Cerebellar cortex (tissue), 1 donor: ENCODE results near the gene NR2E1.

Experiments
- DNase-seq: peaks from one replicate; pipeline ENCODE4 v3.0.0-alpha.2; 2015; ENCODE audit warnings: low spot score

The NR2E1 gene

GRCh38 chr6:108209738-108210137, 43.9 kb downstream of the NR2E1 start:
- no peak for DNase-seq

- no peak for DNase-seq
Measured at GRCh38 chr6:108210556-108210955, 44.7 kb downstream of the NR2E1 start.

- no peak for DNase-seq
Measured at GRCh38 chr6:108211671-108212070, 45.8 kb downstream of the NR2E1 start.

- DNase-seq = no peak
Measured at GRCh38 chr6:108222064-108222463, 56.2 kb downstream of the NR2E1 start.

GRCh38 chr6:108222504-108222903, 56.7 kb downstream of the NR2E1 start:
- DNase-seq = no peak

GRCh38 chr6:108227290-108227689, 61.5 kb downstream of the NR2E1 start:
- no peak for DNase-seq

- no peak for DNase-seq
Measured at GRCh38 chr6:108228416-108228815, 62.6 kb downstream of the NR2E1 start.

GRCh38 chr6:108235127-108235526, 69.3 kb downstream of the NR2E1 start:
- DNase-seq = peak; percentile 18

- no peak for DNase-seq
Measured at GRCh38 chr6:108236791-108237190, 71.0 kb downstream of the NR2E1 start.

- no peak for DNase-seq
Measured at GRCh38 chr6:108238322-108238721, 72.5 kb downstream of the NR2E1 start.
